ENCODE results near the gene ARL2. TPM values are rescaled to one million over a fixed set of nuclear protein-coding genes. Genes with fewer than 3 reads are reported as not detected.
A peak's percentile ranks its signal among the peaks of the same experiment; 100 is the strongest.

Gene ARL2
- polyA plus RNA-seq, 1 donor (not counting 4 experiments of a cell fraction or from before 2014, with no cell fraction given): 77.8 TPM

GRCh38 chr11:65014726-65015227 is 817 bp downstream of the ARL2 start:
- H3K4me2 ChIP-seq (ENCODE audit: control insufficient read depth, extremely low read depth, insufficient read depth, low read depth, low read length): peak overlapping the region; percentile 85
- H3K79me2 ChIP-seq (ENCODE audit: control insufficient read depth, insufficient read depth, low read length): peaks cover 8% of the 10 kb centered on the region
- peaks cover 9 to 18% of the 10 kb centered on the region in 2 experiments for H3K36me3 ChIP-seq (ENCODE audit: control insufficient read depth in 2 of 2, extremely low read depth in 1 of 2, insufficient read depth in 2 of 2, low read length in 2 of 2)
- no peak for FAIRE-seq
- peak overlapping the region; percentile 70 to 77 (median 75) for H3K4me3 ChIP-seq (ENCODE audit: control insufficient read depth in 2 of 3, extremely low read depth in 1 of 3, insufficient read depth in 2 of 3, low read depth in 1 of 3, low read length in 3 of 3)
- no peaks in the 10 kb centered on the region for H3K9me3 ChIP-seq (ENCODE audit: control insufficient read depth, low read depth, low read length)
- no peaks in the 10 kb centered on the region for H3K9me1 ChIP-seq (ENCODE audit: control insufficient read depth, extremely low read depth, insufficient read depth, low read length)
- peak overlapping the region; percentile 87 for H3K9ac ChIP-seq (ENCODE audit: control insufficient read depth, extremely low read depth, insufficient read depth, low read length)
- TF ChIP-seq EZH2 (IDR thresholded peaks at IDR 0.05; ENCODE audit: low read length): no peak
- TF ChIP-seq CTCF (optimal IDR thresholded peaks at IDR 0.05 in 1 of 3, IDR thresholded peaks at IDR 0.05 in 1 of 3, conservative IDR thresholded peaks at IDR 0.05 in 1 of 3; ENCODE audit: extremely low read depth in 1 of 3, insufficient read depth in 2 of 3, low read length in 3 of 3): no peak
- peak overlapping the region; percentile 86 for H3K27ac ChIP-seq (ENCODE audit: control insufficient read depth, insufficient read depth, low read length)
- no peak for DNase-seq (ENCODE audit: low read depth, low spot score)
- peaks cover 8% of the 10 kb centered on the region for H3K4me1 ChIP-seq (ENCODE audit: control insufficient read depth, extremely low read depth, insufficient read depth, low read length)
- dilution Hi-C loops (cut with MboI; ENCODE audit: extremely low pct_ligation_motif_present, low sequenced_read_pairs): no loop called here
- H3K27me3 ChIP-seq (ENCODE audit: control insufficient read depth, extremely low read depth, insufficient read depth, low read length): no peaks in the 10 kb centered on the region
- H2AFZ ChIP-seq (ENCODE audit: control insufficient read depth, low read length): peak overlapping the region; percentile 77
- no peaks in the 10 kb centered on the region for H4K20me1 ChIP-seq (ENCODE audit: control insufficient read depth, extremely low read depth, insufficient read depth, low read length)

GRCh38 chr11:65016705-65017104 is 2.7 kb downstream of the ARL2 start:
- Histone ChIP-seq H3K27me3 (ENCODE audit: control insufficient read depth, extremely low read depth, insufficient read depth, low read length) (no peaks in the 10 kb centered on the region), H3K27ac (ENCODE audit: control insufficient read depth, insufficient read depth, low read length) (no peak overlapping the region), H3K4me3 (ENCODE audit: control insufficient read depth in 2 of 3, extremely low read depth in 1 of 3, insufficient read depth in 2 of 3, low read depth in 1 of 3, low read length in 3 of 3) (no peak overlapping the region), H2AFZ (ENCODE audit: control insufficient read depth, low read length) (no peak overlapping the region), H3K9me1 (ENCODE audit: control insufficient read depth, extremely low read depth, insufficient read depth, low read length) (peaks cover 2% of the 10 kb centered on the region), H4K20me1 (ENCODE audit: control insufficient read depth, extremely low read depth, insufficient read depth, low read length) (no peaks in the 10 kb centered on the region), H3K9ac (ENCODE audit: control insufficient read depth, extremely low read depth, insufficient read depth, low read length) (no peak overlapping the region), H3K9me3 (ENCODE audit: control insufficient read depth, low read depth, low read length) (no peaks in the 10 kb centered on the region), H3K79me2 (ENCODE audit: control insufficient read depth, insufficient read depth, low read length) (peaks cover 8% of the 10 kb centered on the region), H3K36me3 (ENCODE audit: control insufficient read depth in 2 of 2, extremely low read depth in 1 of 2, insufficient read depth in 2 of 2, low read length in 2 of 2) (peaks cover 13 to 18% of the 10 kb centered on the region in 2 experiments), H3K4me2 (ENCODE audit: control insufficient read depth, extremely low read depth, insufficient read depth, low read depth, low read length) (no peak overlapping the region), H3K4me1 (ENCODE audit: control insufficient read depth, extremely low read depth, insufficient read depth, low read length) (peaks cover 8% of the 10 kb centered on the region)
- DNase-seq (ENCODE audit: low read depth, low spot score): no peak
- dilution Hi-C loops (cut with MboI; ENCODE audit: extremely low pct_ligation_motif_present, low sequenced_read_pairs): no loop called here
- TF ChIP-seq EZH2 (IDR thresholded peaks at IDR 0.05; ENCODE audit: low read length): no peak
- no peak for TF ChIP-seq CTCF (optimal IDR thresholded peaks at IDR 0.05 in 1 of 3, IDR thresholded peaks at IDR 0.05 in 1 of 3, conservative IDR thresholded peaks at IDR 0.05 in 1 of 3; ENCODE audit: extremely low read depth in 1 of 3, insufficient read depth in 2 of 3, low read length in 3 of 3)
- FAIRE-seq: no peak
